K562 (cell line): ENCODE data around the gene TMPRSS9. TPM values are rescaled to one million over a fixed set of nuclear protein-coding genes. Genes with fewer than 3 reads are reported as not detected.
A peak's percentile ranks its signal among the peaks of the same experiment; 100 is the strongest.

Experiments used
- ATAC-seq: fragments of 200-7000 bp; cut with Tn5 transposase; 3 replicates; pipeline ENCODE4 v1.9.1; 2020; ENCODE audit warnings: moderate library complexity
- BruUV-seq: library from RNA; stranded (reverse); fragments of 400-500 nt; replicated peaks from 2 replicates; lab custom pipeline; 2021; lab: Mats Ljungman, UMichigan
- CTCF ChIA-PET: fragments of 300-600 bp; formaldehyde crosslinking; extraction: SDS; loops from one replicate; lab custom pipeline; 2021; ENCODE audit warnings: low intra/inter-chr PET ratio; lab: Yijun Ruan, JAX
- POLR2A ChIA-PET: fragments of 300-600, 350-650 bp; sonication (Branson Sonifier 250); formaldehyde crosslinking; extraction: SDS; loops from one replicate; lab custom pipeline; 2021; ENCODE audit warnings: antibody characterized with exemption, inconsistent platforms; lab: Yijun Ruan, JAX
- DNase-seq, 4 experiments: peaks; one replicate each; pipeline versions ENCODE4 v3.0.0 to v3.0.0-alpha.2; 2011 to 2018; ENCODE audit warnings: low spot score in 3 of 4, mixed read lengths in 3 of 4; ENCODE audit errors: extremely low read depth in 1 of 4
- FAIRE-seq: peaks from 2 replicates; lab custom pipeline; 2011; peaks lifted over from hg19 to GRCh38; lab: Jason Lieb, UNC
- H2AFZ ChIP-seq: 2 replicates; pipeline ENCODE4 v1.6.0; 2011; ENCODE audit warnings: low read depth, low read length, control low read depth, inconsistent platforms
- H3K27ac ChIP-seq: fragments of 200-600 bp; 3 replicates; pipeline ENCODE4 v1.8.0; 2011; ENCODE audit warnings: low read depth, mild to moderate bottlenecking, control low read depth, inconsistent platforms, low read length, moderate library complexity, mixed read lengths; ENCODE audit errors: extremely low read depth
- H3K27me3 ChIP-seq, 2 experiments: fragments of 300-600 bp in 1 of 2; 2 replicates in 1 of 2; 3 replicates in 1 of 2; pipeline versions ENCODE4 v1.6.0 to v1.8.0; 2011; ENCODE audit warnings: inconsistent platforms in 2 of 2, low read length in 2 of 2, mild to moderate bottlenecking in 1 of 2, mixed read lengths in 1 of 2, moderate library complexity in 1 of 2; ENCODE audit not compliant: control insufficient read depth in 2 of 2, insufficient read depth in 2 of 2
- H3K36me3 ChIP-seq: fragments of 300-600 bp; 3 replicates; pipeline ENCODE4 v1.8.0; 2011; ENCODE audit warnings: mild to moderate bottlenecking, low read length, inconsistent platforms; ENCODE audit not compliant: control insufficient read depth, insufficient read depth
- H3K4me1 ChIP-seq, 2 experiments: fragments of 200-600 bp in 1 of 2; replicated peaks in 1 of 2; 2 replicates in 1 of 2; 3 replicates in 1 of 2; pipeline versions ENCODE4 v1.5.1 to v1.8.0; 2011; ENCODE audit warnings: inconsistent platforms in 2 of 2, low read length in 2 of 2, mild to moderate bottlenecking in 1 of 2, mixed read lengths in 1 of 2, moderate library complexity in 1 of 2; ENCODE audit not compliant: control insufficient read depth in 2 of 2, insufficient read depth in 2 of 2
- H3K4me2 ChIP-seq: 2 replicates; pipeline ENCODE4 v1.6.1; 2011; ENCODE audit warnings: low read length, control low read depth, inconsistent platforms, mixed read lengths; ENCODE audit not compliant: insufficient read depth
- H3K4me3 ChIP-seq: fragments of 200-600 bp; sonication (generic), shearing (Covaris generic); 2 replicates; pipeline ENCODE4 v1.5.1; 2016; ENCODE audit warnings: control low read depth, inconsistent platforms
- H3K79me2 ChIP-seq: fragments of 200-600 bp; 3 replicates; pipeline ENCODE4 v1.8.0; 2011; ENCODE audit warnings: low read length, inconsistent platforms; ENCODE audit not compliant: control insufficient read depth, insufficient read depth
- H3K9ac ChIP-seq, 2 experiments: 2 replicates each; pipeline versions ENCODE4 v1.6.0 to v1.6.1; 2011; ENCODE audit warnings: low read depth in 2 of 2, low read length in 2 of 2, control low read depth in 1 of 2, inconsistent platforms in 1 of 2, mild to moderate bottlenecking in 1 of 2, mixed read lengths in 1 of 2; ENCODE audit not compliant: insufficient read depth in 1 of 2
- H3K9me1 ChIP-seq: one replicate; pipeline ENCODE4 v1.6.0; 2011; ENCODE audit warnings: inconsistent platforms, mild to moderate bottlenecking, low read length, moderate library complexity; ENCODE audit not compliant: control insufficient read depth, insufficient read depth
- H3K9me3 ChIP-seq: replicated peaks from 2 replicates; pipeline ENCODE4 v1.5.1; 2011; ENCODE audit warnings: low read depth, low read length, inconsistent platforms; ENCODE audit not compliant: control insufficient read depth, insufficient read depth
- H4K20me1 ChIP-seq: replicated peaks from 2 replicates; pipeline ENCODE4 v1.6.1; 2011; ENCODE audit warnings: low read length, inconsistent platforms, mixed read lengths; ENCODE audit not compliant: control insufficient read depth, insufficient read depth
- ATF2 ChIP-seq: sonication (generic); formaldehyde crosslinking; IDR thresholded peaks from 2 replicates; pipeline ENCODE4 v1.8.1; 2022; ENCODE audit warnings: missing genetic modification reagents
- FOXK2 ChIP-seq, 2 experiments: fragments of 450-650 bp; IDR thresholded peaks in 1 of 2; conservative IDR thresholded peaks in 1 of 2; 2 replicates each; pipeline ENCODE4 v1.6.1; 2016; ENCODE audit warnings: low read depth in 2 of 2, mild to moderate bottlenecking in 1 of 2
- MBD2 ChIP-seq: sonication (generic); IDR thresholded peaks from 2 replicates; pipeline ENCODE4 v1.6.1; 2016; ENCODE audit warnings: low read depth, borderline replicate concordance
- ZNF121 ChIP-seq: sonication (generic); formaldehyde crosslinking; conservative IDR thresholded peaks from 2 replicates; pipeline ENCODE4 v1.8.0; 2022; ENCODE audit warnings: missing genetic modification reagents
- WGBS: fragments of 100-300 bp; shearing (Covaris generic); methylation state at CpG from one replicate; pipeline ENCODE4 v1.1.6; 2016; ENCODE audit warnings: low coverage, mixed read lengths; ENCODE audit not compliant: insufficient coverage; ENCODE audit errors: missing lambda C conversion rate; 5-methylcytosine and 5-hydroxymethylcytosine counted together
- in situ Hi-C: fragments of 300-500 bp; cut with MboI; formaldehyde crosslinking; loops from 4 replicates; pipeline ENCODE4 v1.15.0; 2018; ENCODE audit warnings: inconsistent platforms, mixed read lengths
- intact Hi-C: fragments of 100-400 bp; cut with micrococcal nuclease; formaldehyde crosslinking; loops from 2 replicates; pipeline ENCODE4 v1.14.2; 2022
- polyA plus RNA-seq, 8 experiments: library from polyadenylated mRNA; depleted of rRNA in 4 of 8; stranded (reverse) in 5 of 8; unstranded in 3 of 8; fragments of >200 nt; fragmentation: Nextera tagmentation in 2 of 8; fragmentation: Illumina TruSeq in 1 of 8; extraction: Ambion mirVana in 2 of 8; extraction: Trizol in 1 of 8; gene quantifications; 2 replicates each; pipeline versions ENCODE4 v1.2.1 to v1.2.3, GENCODE V29; 2011 to 2014; ENCODE audit warnings: inconsistent platforms in 1 of 8, missing spikeins in 1 of 8
- total RNA-seq, 7 experiments: library from RNA; depleted of rRNA in 6 of 7; stranded (reverse); fragments of >200 nt in 6 of 7; fragmentation: Illumina TruSeq in 2 of 7; extraction: Trizol in 2 of 7; gene quantifications; 2 replicates each; pipeline versions ENCODE4 v1.2.1 to v1.2.3, GENCODE V29; 2011 to 2021; ENCODE audit warnings: low replicate concordance in 1 of 7

Gene TMPRSS9
- total and polyA plus RNA-seq, 9 of the 15 experiments (the other 6 are each of a cell fraction or from before 2014, with no cell fraction given) = 0.01 to 0.03 TPM; not detected in 7

GRCh38 chr19:2449019-2449418 is 89.0 kb downstream of the TMPRSS9 start:
- H3K27ac ChIP-seq = no peak overlapping the region
- 93% methylated on average over 11 of the region's 11 CpGs for WGBS
- H4K20me1 ChIP-seq = peaks cover 19% of the 10 kb centered on the region
- H3K36me3 ChIP-seq = peaks cover 63% of the 10 kb centered on the region; the same call in 1 of the 3 replicates
- H3K9ac ChIP-seq = peak overlapping the region in 1 of 2 experiments; percentile 20; a peak in 1 of 4 replicates
- DNase-seq (no peak), ATAC-seq (no peak), FAIRE-seq (no peak)
- intact Hi-C loops = no loop called here
- ChIA-PET CTCF (no interaction called here), POLR2A (interaction anchor here (0.8 to 1.2 kb wide), 2 partner anchors 8 to 11 kb away, joined by 3 to 4 read pairs; partner anchors contain the start of gene LMNB2)
- no peaks in the 10 kb centered on the region for H3K27me3 ChIP-seq
- TF ChIP-seq MBD2 = no peak
- peak; percentile 75 for TF ChIP-seq ZNF121
- no peak for TF ChIP-seq ATF2 (CRISPR knock-in tag)
- TF ChIP-seq FOXK2 (conservative IDR thresholded peaks at IDR 0.05 in 1 of 2, IDR thresholded peaks at IDR 0.05 in 1 of 2; ENCODE audit: low read depth in 2 of 2) = no peak
- no peak overlapping the region for H2AFZ ChIP-seq
- H3K4me1 ChIP-seq = peaks cover 0 to 34% of the 10 kb centered on the region in 2 experiments; a peak in 2 of 5 replicates
- BruUV-seq = no TSS peak
- H3K9me1 ChIP-seq = peaks cover 6% of the 10 kb centered on the region
- no peaks in the 10 kb centered on the region for H3K9me3 ChIP-seq
- no peak overlapping the region for H3K4me3 ChIP-seq
- H3K79me2 ChIP-seq = peaks cover 71% of the 10 kb centered on the region
- H3K4me2 ChIP-seq = no peak overlapping the region
- in situ Hi-C loops = no loop called here
